GM15510 (cell line): ENCODE measurements around the gene KRTAP15-1.

Source experiments
- POLR2A ChIP-seq: IDR thresholded peaks from 3 replicates; pipeline ENCODE4 v1.6.1; 2011; ENCODE audit warnings: borderline replicate concordance; ENCODE audit not compliant: insufficient read length; ENCODE audit errors: extremely low read depth

KRTAP15-1 gene

GRCh38 chr21:30468900-30469714 is 29.0 kb downstream of the KRTAP15-1 start:
- TF ChIP-seq POLR2A: no peak

DNA sequence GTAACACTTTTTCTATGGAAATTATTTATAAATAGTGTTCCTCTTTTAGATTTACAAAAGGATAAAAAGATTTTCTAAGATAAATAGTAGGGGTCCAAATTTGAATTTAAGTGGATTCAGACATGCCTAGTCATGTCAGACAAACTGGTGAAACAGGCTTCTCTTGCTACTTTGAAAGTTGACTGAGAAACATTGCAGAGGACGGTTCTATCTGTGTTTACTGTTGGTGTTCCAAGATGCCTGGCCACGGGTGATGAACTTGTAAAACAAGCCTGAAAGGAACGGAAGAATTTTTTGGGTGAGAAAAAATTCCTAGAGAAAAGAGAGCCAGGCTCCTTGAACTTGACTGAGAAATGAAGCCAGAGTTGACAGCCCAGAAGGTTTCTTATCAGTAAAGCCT is 37.9 kb downstream of the KRTAP15-1 start:
- TF ChIP-seq POLR2A: no peak

DNA sequence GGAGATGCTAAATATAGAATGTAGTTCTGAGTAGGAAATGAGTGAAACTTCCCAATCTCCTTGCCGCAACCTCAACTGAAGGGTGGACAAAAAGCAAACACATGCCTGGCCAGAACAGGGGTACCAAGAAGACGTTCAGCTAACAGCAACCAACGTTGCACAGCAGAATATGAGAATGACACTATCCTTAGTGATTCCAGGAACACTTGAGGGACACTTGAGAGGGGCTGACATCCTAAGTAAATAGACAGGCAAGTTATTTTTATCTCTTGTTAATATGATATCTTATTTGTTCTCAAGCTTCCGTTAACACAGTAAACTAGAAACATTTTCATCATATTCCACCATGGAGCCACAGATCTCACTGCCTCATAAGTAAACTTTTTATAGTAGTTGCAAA is 39.2 kb downstream of the KRTAP15-1 start:
- no peak for TF ChIP-seq POLR2A

GRCh38 chr21:30480145-30480544 is 40.1 kb downstream of the KRTAP15-1 start, which contains the start of gene KRTAP19-1:
Gene KRTAP19-1 (minus strand): TSS chr21:30480367. CDS start chr21:30480317, 50 bp downstream.
- no peak for TF ChIP-seq POLR2A

DNA sequence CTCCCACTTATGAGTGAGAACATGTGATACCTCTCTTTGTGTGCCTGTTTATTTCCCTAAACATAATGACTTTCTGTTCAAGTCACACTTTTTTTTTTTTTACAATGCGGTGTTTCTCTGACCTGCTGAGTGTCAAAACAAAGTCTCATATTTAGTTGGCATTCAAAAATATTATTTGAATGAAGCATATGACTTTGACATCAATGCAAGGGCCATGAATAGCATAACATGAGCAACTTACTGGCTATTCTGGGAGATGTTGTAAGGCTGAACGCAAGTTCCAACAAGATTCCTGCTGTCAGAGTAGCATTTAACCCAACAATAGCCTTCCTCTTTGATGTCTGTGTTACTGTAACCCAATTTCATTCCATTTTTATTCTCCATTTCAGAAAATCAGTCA is 42.1 kb downstream of the KRTAP15-1 start:
- no peak for TF ChIP-seq POLR2A

DNA sequence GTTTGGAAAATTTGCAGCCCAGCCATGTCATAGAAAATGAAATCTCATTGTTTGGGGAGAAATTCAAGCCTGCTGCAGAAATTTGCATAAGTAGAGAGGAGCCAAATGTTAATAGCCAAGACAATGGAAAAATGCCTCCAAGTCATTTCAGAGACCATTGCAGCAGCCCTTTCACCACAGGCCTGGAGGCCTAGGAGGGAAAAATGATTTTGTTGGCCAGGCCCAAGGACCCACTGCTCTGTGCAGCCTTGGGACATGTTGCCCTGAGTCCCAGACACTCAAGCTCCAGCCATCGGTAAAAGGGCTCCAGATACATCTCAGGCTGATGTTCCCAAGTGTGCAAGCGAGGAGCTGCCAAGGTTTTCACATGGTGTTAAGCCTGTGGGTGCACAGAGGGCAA is 46.1 kb downstream of the KRTAP15-1 start:
- TF ChIP-seq POLR2A: no peak

DNA sequence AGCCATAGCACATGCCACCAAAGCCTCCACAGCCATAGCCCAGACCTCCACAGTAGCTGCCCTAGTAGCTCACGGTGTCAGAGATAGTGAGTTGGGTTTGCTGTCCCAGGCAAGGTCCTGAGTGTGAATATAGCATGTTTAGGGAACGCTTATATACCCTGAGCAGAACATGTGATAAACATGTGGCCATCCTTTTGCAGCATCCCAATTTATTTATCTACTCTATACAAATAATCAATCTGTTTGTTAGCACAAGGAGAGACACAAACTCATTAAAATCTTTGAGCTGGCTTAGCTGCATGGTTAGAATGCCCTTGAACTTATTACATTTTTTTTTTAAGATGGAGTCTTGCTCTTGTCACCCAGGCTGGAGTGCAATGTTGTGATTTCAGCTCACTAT is 47.3 kb downstream of the KRTAP15-1 start, which contains the start of gene KRTAP19-2:
Gene KRTAP19-2 (minus strand): TSS at position 101 of the 400 bp plus-strand sequence. CDS start 88 bp downstream, at position 13.
- no peak for TF ChIP-seq POLR2A
